IMR-90 (cell line): Measurements from ENCODE around the gene RBKS.

Experiments used
- BHLHE40 ChIP-seq: fragments of 150-350 bp; IDR thresholded peaks from 2 replicates; pipeline ENCODE4 v1.6.1; 2016; ENCODE audit warnings: mild to moderate bottlenecking, low read depth, low read length
- CEBPB ChIP-seq: IDR thresholded peaks from 2 replicates; pipeline ENCODE4 v1.6.1; 2012; ENCODE audit warnings: low read depth, low read length, improper control_type of control experiment
- CHD1 ChIP-seq: IDR thresholded peaks from 2 replicates; pipeline ENCODE4 v1.6.1; 2012; ENCODE audit warnings: low read depth, low read length, improper control_type of control experiment
- CTCF ChIP-seq: conservative IDR thresholded peaks from 2 replicates; pipeline ENCODE4 v1.5.1; 2012; ENCODE audit warnings: mild to moderate bottlenecking, low read depth, low read length, improper control_type of control experiment
- ELK1 ChIP-seq: fragments of 150-350 bp; IDR thresholded peaks from 2 replicates; pipeline ENCODE4 v1.6.1; 2016; ENCODE audit warnings: low read depth, mild to moderate bottlenecking, low read length, moderate library complexity, borderline replicate concordance
- FOS ChIP-seq: fragments of 150-350 bp; IDR thresholded peaks from 2 replicates; pipeline ENCODE4 v1.6.1; 2016; ENCODE audit warnings: low read depth, low read length
- MAFK ChIP-seq: IDR thresholded peaks from 2 replicates; pipeline ENCODE4 v1.6.1; 2012; ENCODE audit warnings: low read depth, low read length, improper control_type of control experiment
- NFE2L2 ChIP-seq: fragments of 150-350 bp; IDR thresholded peaks from 2 replicates; pipeline ENCODE4 v1.6.1; 2016; ENCODE audit warnings: low read depth, mild to moderate bottlenecking, low read length
- POLR2A ChIP-seq: IDR thresholded peaks from 2 replicates; pipeline ENCODE4 v1.6.1; 2012; ENCODE audit warnings: mild to moderate bottlenecking, low read depth, low read length
- RAD21 ChIP-seq: IDR thresholded peaks from 2 replicates; pipeline ENCODE4 v1.6.1; 2012; ENCODE audit warnings: low read length, improper control_type of control experiment
- RFX5 ChIP-seq: IDR thresholded peaks from 2 replicates; pipeline ENCODE4 v1.8.0; 2012; ENCODE audit warnings: low read depth, mild to moderate bottlenecking, low read length, moderate library complexity
- USF2 ChIP-seq: fragments of 150-350 bp; IDR thresholded peaks from 2 replicates; pipeline ENCODE4 v1.6.1; 2017; ENCODE audit warnings: mild to moderate bottlenecking, antibody characterized with exemption, low read length, low read depth

DNA sequence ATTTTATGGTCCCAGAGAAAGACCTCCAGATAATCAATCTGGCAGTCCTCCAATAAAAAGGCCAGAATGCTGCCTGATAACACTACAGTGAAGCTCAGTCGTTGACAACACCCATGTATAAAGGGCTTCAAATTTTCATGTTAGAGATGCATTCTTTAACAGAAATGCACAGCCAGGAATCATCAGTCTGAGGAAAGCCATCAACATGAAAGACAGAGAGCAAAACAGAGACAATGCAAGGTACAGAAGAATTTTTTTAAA lies 14.1 kb upstream of the RBKS start:
- no peak for TF ChIP-seq CTCF
- no peak for TF ChIP-seq FOS
- no peak for TF ChIP-seq POLR2A
- TF ChIP-seq USF2, result no peak
- no peak for TF ChIP-seq NFE2L2
- TF ChIP-seq RFX5, result no peak
- no peak for TF ChIP-seq CHD1
- TF ChIP-seq ELK1, result no peak
- no peak for TF ChIP-seq CEBPB
- TF ChIP-seq RAD21, result no peak
- TF ChIP-seq BHLHE40, result no peak
- no peak for TF ChIP-seq MAFK
